ENCODE data around the gene MYO19. TPM values are rescaled to one million over a fixed set of nuclear protein-coding genes. Genes with fewer than 3 reads are reported as not detected.

MYO19 gene
- total RNA-seq, 8 experiments from 2014 or later: 15.3 to 103 (median 31.1) TPM

DNA sequence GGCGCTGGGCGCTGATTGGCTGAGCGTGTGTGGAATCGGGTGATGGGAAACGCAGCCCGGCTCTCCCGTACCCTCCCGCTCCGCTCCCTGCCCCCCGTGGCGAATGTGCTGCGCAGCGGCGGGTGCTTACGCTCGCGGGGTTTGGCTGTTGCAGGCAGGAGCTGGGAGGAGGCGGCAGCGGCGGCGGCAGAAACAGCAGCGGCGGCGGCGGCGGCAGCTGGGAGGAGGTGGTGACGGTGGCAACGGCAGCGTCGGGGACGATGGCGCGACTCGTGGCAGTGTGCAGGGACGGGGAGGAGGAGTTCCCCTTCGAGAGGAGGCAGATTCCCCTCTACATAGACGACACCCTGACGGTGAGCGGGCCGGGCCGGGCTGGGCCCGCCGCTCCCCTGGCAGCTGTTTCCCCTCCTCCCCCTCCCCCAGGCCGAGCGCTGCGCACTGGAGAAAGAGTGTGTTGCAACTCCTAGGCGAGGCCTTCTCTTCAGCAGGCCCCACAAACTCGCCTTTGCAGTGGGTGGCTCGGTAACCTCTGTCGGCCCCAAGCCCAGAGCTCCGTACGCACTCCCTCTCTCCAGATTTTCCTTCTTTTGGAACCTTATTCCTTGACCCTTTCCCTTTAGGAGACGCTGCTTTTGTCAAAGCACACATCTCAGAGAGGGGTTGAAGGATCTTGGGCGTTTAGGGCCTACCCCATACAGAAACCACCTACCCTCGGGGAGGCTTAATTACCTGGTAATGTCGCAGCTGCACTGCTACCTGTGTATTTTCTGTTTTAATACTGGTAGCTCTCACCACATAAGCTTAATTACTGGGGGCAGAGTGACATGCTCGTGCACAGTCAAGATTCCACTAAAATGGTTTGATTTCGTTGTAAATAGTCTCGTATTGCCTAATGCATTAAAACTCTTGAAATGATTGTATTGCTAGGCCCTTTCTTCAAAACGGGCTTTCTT lies 11.1 kb upstream of the MYO19 start:
- H3K27ac ChIP-seq: peak overlapping the region; percentile 86 to 98
- H3K4me1 ChIP-seq (replicated peaks in 1 of 2): peaks cover 13 to 16% of the 10 kb centered on the region in 2 donors
- WGBS, 10 experiments: 0 to 2% (median 0%) methylated on average over 1 to 13 of the region's 60 CpGs
- in situ Hi-C loops (cut with MboI; ENCODE audit: low pct_unique_long_range_greater_than_20kb in 2 of 9, low sequenced_read_pairs in 9 of 9, unreplicated experiment in 9 of 9): no loop called here
- H3K4me3 ChIP-seq: peak overlapping the region; percentile 80 to 99 (median 96)
- peak; percentile 72 to 87 (median 86) for ATAC-seq (replicated peaks in 6 of 8)

DNA sequence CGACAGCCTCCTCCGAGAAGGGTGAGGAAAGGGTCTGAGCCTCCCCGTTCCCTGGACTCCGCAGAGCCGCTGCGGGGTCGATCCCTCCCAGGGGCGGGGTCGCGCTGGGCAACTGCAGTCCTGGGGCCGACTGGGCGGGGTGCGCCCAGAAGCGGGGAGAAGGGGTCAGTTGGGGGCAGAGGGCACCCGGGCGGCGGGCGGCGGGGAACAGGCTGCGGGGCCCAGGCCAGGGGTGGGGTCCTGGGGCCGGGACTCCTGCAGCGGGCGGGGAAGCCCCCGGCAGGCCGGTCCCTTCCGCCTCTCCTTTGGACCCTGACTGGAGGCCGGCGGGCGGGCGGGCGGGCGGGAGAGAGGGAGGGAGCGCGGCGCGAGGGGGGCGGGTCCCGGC lies 10.4 kb upstream of the MYO19 start:
- ATAC-seq (replicated peaks in 6 of 8): peak; percentile 20 to 70 (median 64)
- H3K27ac ChIP-seq: peak overlapping the region; percentile 96 to 98
- no CpG with 5 or more reads among the region's 38 CpGs for WGBS, 10 experiments
- H3K4me3 ChIP-seq: peak overlapping the region; percentile 80 to 99 (median 96)
- in situ Hi-C loops (cut with MboI; ENCODE audit: low pct_unique_long_range_greater_than_20kb in 2 of 9, low sequenced_read_pairs in 9 of 9, unreplicated experiment in 9 of 9): no loop called here
- peaks cover 13 to 16% of the 10 kb centered on the region in 2 donors for H3K4me1 ChIP-seq (replicated peaks in 1 of 2)

DNA sequence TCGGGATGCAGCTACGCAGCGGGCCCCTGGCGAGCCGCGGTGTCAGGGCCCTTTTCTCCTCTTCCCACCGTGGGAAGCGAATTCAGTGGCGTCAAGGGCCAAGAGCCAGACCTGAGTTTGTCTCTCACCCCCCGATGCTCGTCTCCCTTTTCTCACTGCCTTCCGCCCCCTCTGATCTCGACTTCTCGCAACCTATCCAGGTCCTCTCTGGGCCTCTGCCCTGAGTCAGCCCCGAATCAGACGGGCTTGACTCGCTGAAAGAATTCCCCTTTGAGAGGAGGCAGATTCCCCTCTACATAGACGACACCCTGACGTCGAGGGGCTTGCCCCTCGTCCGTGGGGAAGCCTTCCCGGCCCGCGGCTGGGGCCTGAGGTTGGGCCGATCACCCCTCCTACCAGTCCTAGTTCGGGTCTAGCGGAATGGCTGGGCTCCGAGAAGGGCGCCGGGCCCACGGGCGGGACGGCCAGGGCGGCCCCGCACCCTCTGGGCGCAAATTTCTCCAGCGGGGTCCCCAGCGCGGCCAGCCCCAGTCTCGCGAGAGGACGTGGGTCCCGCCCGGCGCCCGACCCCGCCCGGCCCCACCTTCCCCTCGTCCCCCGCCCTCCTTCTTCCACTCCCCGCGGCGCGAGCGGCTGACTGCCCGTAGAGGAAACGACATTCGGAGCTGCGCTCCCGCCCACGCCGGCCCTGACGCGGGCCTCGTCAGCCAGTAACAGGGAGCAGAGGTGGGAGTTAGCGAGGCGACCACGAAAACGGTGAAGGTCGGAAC lies 9.8 kb upstream of the MYO19 start, which contains the start of gene GGNBP2:
Gene GGNBP2 (plus strand): TSS at position 613 of the 770 bp plus-strand sequence. CDS start 806 bp downstream, outside the sequence.
- peak; percentile 45 to 74 (median 64) for ATAC-seq (replicated peaks in 6 of 8)
- 0% methylated on average over 2 to 14 of the region's 71 CpGs; no CpG with 5 or more reads in 4 of the 10 experiments for WGBS, 10 experiments
- in situ Hi-C loops (cut with MboI; ENCODE audit: low pct_unique_long_range_greater_than_20kb in 2 of 9, low sequenced_read_pairs in 9 of 9, unreplicated experiment in 9 of 9): no loop called here

DNA sequence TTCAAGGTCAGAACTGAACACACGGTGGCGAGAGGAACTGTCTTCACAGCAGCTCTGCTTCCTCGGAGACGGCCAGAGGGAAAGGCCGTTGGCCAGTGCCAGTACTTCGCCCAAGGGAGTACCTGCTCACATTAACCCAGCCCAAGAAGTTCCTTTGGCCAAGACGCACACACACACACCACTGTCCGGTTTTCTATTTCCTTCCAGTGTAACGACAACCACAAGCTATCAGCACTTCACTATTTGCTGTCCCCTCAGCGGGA lies 9.3 kb upstream of the MYO19 start:
- ATAC-seq (replicated peaks in 6 of 8): peak in 3 of 8 experiments; percentile 1 to 4 (median 3)
- peak overlapping the region; percentile 80 to 99 (median 96) for H3K4me3 ChIP-seq
- WGBS, 10 experiments: 0 to 8% (median 0%) methylated on average over 1 to 8 of the region's 10 CpGs; no CpG with 5 or more reads in 2 of the 10 experiments
- H3K4me1 ChIP-seq (replicated peaks in 1 of 2): peaks cover 13 to 16% of the 10 kb centered on the region in 2 donors
- in situ Hi-C loops (cut with MboI; ENCODE audit: low pct_unique_long_range_greater_than_20kb in 2 of 9, low sequenced_read_pairs in 9 of 9, unreplicated experiment in 9 of 9): no loop called here
- peak overlapping the region; percentile 96 to 98 for H3K27ac ChIP-seq

More for the DNA sequence above, 9.8 kb upstream of the MYO19 start, which contains the start of gene GGNBP2:
- Histone ChIP-seq H3K27ac (peak within 1 kb of the TSS; percentile 96 to 98), H3K4me1 (replicated peaks in 1 of 2) (peaks cover 13 to 16% of the 10 kb centered on the region in 2 donors), H3K4me3 (peak within 1 kb of the TSS; percentile 80 to 99 (median 96))

DNA sequence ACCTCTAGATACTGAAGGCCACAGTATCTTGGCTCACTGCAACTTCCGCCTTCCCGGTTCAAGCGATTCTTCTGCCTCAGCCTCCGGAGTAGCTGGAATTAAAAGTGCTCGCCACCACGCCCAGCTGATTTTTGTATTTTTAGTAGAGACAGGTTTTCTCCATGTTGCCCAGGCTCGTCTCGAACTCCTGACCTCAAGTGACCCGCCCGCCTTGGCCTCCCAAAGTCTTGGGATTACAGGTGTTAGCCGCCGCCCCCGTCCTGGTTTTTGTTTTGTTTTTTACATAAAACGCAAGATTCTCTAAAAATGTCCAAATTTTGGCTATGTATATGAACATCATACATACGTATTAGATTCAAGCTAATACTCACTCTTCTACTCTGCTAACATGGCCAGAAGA lies 8.1 kb upstream of the MYO19 start:
- 92 to 100% (median 100%) methylated on average over 3 to 9 of the region's 15 CpGs; no CpG with 5 or more reads in 1 of the 10 experiments for WGBS, 10 experiments
- no peak overlapping the region for H3K27ac ChIP-seq
- in situ Hi-C loops (cut with MboI; ENCODE audit: low pct_unique_long_range_greater_than_20kb in 2 of 9, low sequenced_read_pairs in 9 of 9, unreplicated experiment in 9 of 9): no loop called here
- ATAC-seq (replicated peaks in 6 of 8): no peak
- no peak overlapping the region for H3K4me3 ChIP-seq
- peaks cover 10 to 14% of the 10 kb centered on the region in 2 donors for H3K4me1 ChIP-seq (replicated peaks in 1 of 2)

DNA sequence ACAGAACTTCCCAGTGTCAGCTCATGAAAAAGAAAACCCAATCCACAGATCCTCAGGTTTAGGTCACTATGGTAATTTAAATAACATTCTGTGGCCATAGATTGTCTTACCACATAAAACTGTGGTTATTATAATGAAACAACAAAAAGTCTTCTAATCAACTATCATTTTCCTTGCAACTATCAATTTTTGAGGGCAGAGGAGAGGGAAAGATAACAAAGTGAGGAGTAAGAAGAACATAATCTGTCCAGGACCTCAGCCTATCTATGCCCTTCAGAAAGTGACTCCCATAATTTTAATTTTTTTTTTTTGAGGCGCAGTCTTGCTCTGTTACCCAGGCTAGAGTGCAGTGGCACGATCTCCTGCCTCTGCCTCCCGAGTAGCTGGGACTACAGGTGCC lies 6.0 kb upstream of the MYO19 start:
- ATAC-seq (replicated peaks in 6 of 8): no peak

DNA sequence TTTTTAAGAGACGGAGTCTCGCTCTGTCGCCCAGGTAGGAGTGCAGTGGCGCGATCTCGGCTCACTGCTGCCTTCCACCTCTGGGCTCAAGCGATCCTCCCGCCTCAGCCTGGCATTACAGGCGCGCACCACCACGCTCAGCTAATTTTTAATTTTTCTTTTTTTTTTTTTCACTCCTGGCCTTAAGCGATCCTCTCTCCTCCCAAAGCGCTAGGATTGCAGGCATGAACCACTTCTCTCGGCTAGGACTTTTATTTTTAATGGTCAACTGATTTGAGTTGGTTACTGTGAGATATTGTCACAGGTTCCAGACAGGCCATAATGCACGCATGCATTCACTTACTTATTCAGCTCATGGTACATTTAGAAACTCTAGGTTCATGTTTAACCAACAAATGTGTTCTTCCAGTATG lies 1.0 kb upstream of the MYO19 start:
- WGBS, 10 experiments: 0 to 60% (median 22%) methylated on average over 1 to 15 of the region's 15 CpGs
- Histone ChIP-seq H3K4me1 (replicated peaks in 1 of 2) (peaks cover 3 to 6% of the 10 kb centered on the region in 2 donors), H3K27ac (peak overlapping the region; percentile 95 to 97), H3K4me3 (peak overlapping the region; percentile 55 to 86 (median 80))
- peak in 3 of 8 experiments; percentile 19 to 29 (median 24) for ATAC-seq (replicated peaks in 6 of 8)
- in situ Hi-C loops (cut with MboI; ENCODE audit: low pct_unique_long_range_greater_than_20kb in 2 of 9, low sequenced_read_pairs in 9 of 9, unreplicated experiment in 9 of 9): no loop called here

More for the DNA sequence above, 6.0 kb upstream of the MYO19 start:
- Histone ChIP-seq H3K27ac (no peak overlapping the region), H3K4me3 (no peak overlapping the region), H3K4me1 (replicated peaks in 1 of 2) (peaks cover 3 to 11% of the 10 kb centered on the region in 2 donors)
- WGBS, 10 experiments: 80 to 100% (median 100%) methylated on average over 2 to 3 of the region's 3 CpGs; no CpG with 5 or more reads in 5 of the 10 experiments
- in situ Hi-C loops (cut with MboI; ENCODE audit: low pct_unique_long_range_greater_than_20kb in 2 of 9, low sequenced_read_pairs in 9 of 9, unreplicated experiment in 9 of 9): no loop called here

DNA sequence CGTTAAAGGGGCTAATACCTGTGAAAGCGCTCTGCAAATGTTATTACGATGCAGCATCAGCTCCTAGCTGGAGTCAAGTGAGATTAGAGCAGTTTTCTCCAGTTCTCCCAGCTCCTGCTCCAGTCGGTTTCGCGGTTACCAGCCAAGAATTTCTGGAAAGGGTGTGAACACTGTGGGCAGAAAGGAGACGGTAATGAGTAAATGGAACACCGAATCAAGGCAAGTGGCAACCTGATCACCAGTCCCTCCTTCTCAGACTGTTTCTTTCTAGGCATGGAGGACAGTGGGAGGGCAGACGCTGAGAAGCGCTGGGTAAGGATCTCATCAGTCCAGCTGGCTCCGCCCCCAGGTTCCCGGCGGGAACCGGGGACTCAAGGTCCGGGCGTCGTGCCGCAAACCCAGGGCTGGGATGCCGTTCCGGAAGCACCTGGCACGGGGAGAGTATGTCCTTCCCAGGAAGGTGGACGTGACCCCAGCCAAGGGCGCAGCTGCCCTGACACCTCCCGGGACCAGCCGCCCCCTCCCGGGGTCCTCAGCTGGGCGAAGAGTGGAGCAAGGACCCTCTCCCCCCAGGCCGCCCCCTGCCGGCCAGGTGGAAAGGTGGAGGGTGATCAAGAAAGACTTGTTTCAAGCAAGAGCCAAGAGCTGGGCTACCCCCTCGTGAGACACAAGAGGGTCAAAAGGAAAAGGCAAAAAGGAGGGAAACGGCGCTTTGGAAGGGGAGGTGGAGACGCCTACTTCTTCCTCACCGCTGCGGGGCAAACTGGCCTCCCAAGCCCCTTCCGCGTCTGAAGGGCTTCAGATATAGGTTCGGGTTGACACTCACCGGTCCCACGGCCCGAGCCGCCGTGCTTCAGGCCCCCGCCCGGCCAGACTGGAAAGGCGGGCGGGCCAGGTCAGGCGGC lies 481 bp downstream of the MYO19 start:
- H3K27ac ChIP-seq: peak overlapping the region; percentile 95 to 97
- peak; percentile 12 to 44 (median 30) for ATAC-seq (replicated peaks in 6 of 8)
- H3K4me3 ChIP-seq: peak overlapping the region; percentile 55 to 86 (median 80)
- in situ Hi-C loops (cut with MboI; ENCODE audit: low pct_unique_long_range_greater_than_20kb in 2 of 9, low sequenced_read_pairs in 9 of 9, unreplicated experiment in 9 of 9): no loop called here
- peaks cover 3 to 6% of the 10 kb centered on the region in 2 donors for H3K4me1 ChIP-seq (replicated peaks in 1 of 2)
- 5 to 81% (median 20%) methylated on average over 2 to 21 of the region's 48 CpGs; no CpG with 5 or more reads in 1 of the 10 experiments for WGBS, 10 experiments

DNA sequence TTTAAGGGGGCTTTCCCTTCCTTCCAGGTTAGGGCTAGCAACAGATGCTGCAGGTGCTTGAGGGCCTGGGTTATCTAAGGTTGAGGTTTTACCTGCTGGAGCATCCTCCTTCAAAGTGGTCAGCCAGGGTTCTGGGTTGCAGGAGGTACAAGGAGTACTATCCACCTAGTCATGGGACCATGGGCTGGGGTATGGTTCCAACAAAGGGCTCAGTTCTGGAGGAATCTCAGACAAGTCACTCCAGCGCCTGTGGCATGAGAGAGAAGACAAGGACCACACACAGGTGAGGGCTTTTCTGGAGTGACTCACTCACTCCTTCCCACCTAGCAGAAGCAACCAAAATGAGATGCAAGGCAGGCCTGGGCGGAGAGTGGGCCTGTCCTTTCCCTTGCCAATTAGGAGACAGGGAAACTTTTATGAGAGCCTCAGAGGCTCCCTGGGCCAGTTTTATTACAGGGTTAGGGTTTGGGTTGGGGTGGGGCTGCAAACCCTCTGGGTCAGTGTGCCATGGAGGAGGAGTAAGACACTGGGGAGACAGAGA lies 2.2 kb downstream of the MYO19 start:
- Histone ChIP-seq H3K4me3 (no peak overlapping the region), H3K27ac (no peak overlapping the region), H3K4me1 (replicated peaks in 1 of 2) (peaks cover 3 to 6% of the 10 kb centered on the region in 2 donors)
- ATAC-seq (replicated peaks in 6 of 8): no peak
- WGBS, 10 experiments: 100% methylated on average over 1 of the region's 2 CpGs; no CpG with 5 or more reads in 8 of the 10 experiments
- in situ Hi-C loops (cut with MboI; ENCODE audit: low pct_unique_long_range_greater_than_20kb in 2 of 9, low sequenced_read_pairs in 9 of 9, unreplicated experiment in 9 of 9): no loop called here

DNA sequence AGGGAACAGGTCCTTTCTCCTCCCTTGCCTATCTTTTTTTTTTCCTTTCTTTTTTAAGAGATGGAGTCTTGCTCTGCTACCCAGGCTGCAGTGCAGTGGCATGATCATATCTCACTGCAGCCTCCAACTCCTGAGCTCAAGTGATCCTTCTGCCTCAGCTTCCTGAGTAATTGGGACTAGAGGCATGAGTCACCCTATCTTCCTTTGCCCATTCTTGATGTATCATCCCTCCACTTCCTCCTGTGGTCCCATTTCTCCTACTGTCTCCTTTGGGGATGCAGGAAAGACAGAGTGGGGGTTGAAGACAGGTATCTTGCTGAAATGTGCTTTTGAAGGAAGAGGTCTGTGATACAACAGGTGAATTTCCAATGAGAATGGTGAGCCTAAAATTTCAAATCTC lies 5.5 kb downstream of the MYO19 start:
- no peak overlapping the region for H3K4me3 ChIP-seq
- no peak overlapping the region for H3K27ac ChIP-seq
- ATAC-seq (replicated peaks in 6 of 8): no peak
- in situ Hi-C loops (cut with MboI; ENCODE audit: low pct_unique_long_range_greater_than_20kb in 2 of 9, low sequenced_read_pairs in 9 of 9, unreplicated experiment in 9 of 9): no loop called here
- H3K4me1 ChIP-seq (replicated peaks in 1 of 2): peaks cover 3% of the 10 kb centered on the region in 2 donors

DNA sequence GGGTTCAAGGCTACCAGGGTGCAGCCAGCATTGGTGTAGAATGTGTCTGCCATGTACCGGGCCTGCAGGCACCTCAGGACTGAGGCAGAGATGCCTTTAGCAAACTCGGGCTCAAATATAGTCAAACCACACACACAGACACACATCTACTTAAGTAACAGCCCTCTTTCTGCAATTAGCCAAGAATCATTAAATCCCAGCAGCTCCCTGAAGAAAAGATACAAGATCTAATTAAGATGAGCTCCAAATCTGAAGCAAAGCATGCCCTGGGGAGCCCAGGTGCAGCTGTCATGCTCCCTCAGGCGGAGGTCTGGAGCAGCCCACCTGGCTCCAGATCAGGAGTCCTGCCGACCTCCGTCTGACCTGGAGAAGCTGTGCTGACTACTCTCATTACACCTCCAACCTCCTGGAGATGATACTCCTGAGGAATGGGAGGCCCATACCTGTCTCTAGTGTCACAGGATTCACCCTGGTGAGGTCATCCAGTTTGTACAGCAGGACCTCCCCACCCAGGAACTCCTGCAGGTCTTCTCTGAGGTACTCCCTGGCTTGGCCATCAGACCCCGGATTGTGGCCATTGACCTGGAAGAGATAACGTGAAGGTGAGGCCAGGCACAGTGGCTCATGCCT lies 6.9 kb downstream of the MYO19 start:
- no peak overlapping the region for H3K4me3 ChIP-seq
- in situ Hi-C loops (cut with MboI; ENCODE audit: low pct_unique_long_range_greater_than_20kb in 2 of 9, low sequenced_read_pairs in 9 of 9, unreplicated experiment in 9 of 9): no loop called here
- no peak overlapping the region for H3K27ac ChIP-seq
- H3K4me1 ChIP-seq (replicated peaks in 1 of 2): no peaks in the 10 kb centered on the region
- 84 to 100% (median 100%) methylated on average over 1 to 5 of the region's 7 CpGs; no CpG with 5 or more reads in 5 of the 10 experiments for WGBS, 10 experiments
- peak in 1 of 8 experiments; percentile 23 for ATAC-seq (replicated peaks in 6 of 8)

All from motor neuron (in vitro differentiated cells).